Gastrocnemius medialis (tissue), 4 donors: Measurements from ENCODE around the gene SNX21.

Experiments
- POLR2A ChIP-seq, 2 donors: fragments of 450-650 bp; IDR thresholded peaks; one replicate each; pipeline ENCODE4 v1.6.1; 2017; ENCODE audit warnings: antibody characterized with exemption in 2 of 2, mild to moderate bottlenecking in 2 of 2, moderate library complexity in 2 of 2
- TF ChIP-seq, protein P1 (sequence below), 5 experiments: fragments of 450-650 bp in 3 of 5; fragments of 200-600 bp in 2 of 5; sonication (generic) in 2 of 5; IDR thresholded peaks in 4 of 5; conservative IDR thresholded peaks in 1 of 5; 1 replicate in 4 of 5; 2 replicates in 1 of 5; pipeline ENCODE4 v1.5.1; 2016 to 2019; ENCODE audit warnings: antibody characterized with exemption in 5 of 5, mild to moderate bottlenecking in 3 of 5, moderate library complexity in 3 of 5

DNA sequence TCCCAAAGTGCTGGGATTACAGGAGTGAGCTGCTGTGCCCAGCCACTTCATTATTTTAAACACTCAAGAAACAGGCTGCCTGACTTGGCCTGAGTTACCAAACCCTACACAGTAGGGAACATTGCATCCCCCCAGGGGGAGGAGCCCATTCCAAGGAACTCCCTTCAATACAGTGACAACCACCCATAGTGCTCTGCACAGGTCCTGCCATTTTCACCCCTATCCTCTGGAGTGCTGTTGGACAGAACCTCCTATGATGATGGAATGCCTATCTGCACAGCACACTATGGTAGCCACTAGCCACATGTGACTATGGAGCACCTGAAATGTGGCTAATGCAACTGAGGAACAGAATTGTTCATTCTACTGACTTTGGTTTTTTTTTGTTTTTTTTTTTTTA, 11.9 kb downstream of the SNX21 start:
- TF ChIP-seq, protein P1, sequence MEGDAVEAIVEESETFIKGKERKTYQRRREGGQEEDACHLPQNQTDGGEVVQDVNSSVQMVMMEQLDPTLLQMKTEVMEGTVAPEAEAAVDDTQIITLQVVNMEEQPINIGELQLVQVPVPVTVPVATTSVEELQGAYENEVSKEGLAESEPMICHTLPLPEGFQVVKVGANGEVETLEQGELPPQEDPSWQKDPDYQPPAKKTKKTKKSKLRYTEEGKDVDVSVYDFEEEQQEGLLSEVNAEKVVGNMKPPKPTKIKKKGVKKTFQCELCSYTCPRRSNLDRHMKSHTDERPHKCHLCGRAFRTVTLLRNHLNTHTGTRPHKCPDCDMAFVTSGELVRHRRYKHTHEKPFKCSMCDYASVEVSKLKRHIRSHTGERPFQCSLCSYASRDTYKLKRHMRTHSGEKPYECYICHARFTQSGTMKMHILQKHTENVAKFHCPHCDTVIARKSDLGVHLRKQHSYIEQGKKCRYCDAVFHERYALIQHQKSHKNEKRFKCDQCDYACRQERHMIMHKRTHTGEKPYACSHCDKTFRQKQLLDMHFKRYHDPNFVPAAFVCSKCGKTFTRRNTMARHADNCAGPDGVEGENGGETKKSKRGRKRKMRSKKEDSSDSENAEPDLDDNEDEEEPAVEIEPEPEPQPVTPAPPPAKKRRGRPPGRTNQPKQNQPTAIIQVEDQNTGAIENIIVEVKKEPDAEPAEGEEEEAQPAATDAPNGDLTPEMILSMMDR (IDR thresholded peaks at IDR 0.05 in 4 of 5, conservative IDR thresholded peaks at IDR 0.05 in 1 of 5) = no peak
- no peak for TF ChIP-seq POLR2A (IDR thresholded peaks at IDR 0.05)
